ENCODE measurements around the gene SGPP2. TPM values are rescaled to one million over a fixed set of nuclear protein-coding genes. Genes with fewer than 3 reads are reported as not detected.

SGPP2 gene
- polyA plus RNA-seq, 3 donors, result not detected

DNA sequence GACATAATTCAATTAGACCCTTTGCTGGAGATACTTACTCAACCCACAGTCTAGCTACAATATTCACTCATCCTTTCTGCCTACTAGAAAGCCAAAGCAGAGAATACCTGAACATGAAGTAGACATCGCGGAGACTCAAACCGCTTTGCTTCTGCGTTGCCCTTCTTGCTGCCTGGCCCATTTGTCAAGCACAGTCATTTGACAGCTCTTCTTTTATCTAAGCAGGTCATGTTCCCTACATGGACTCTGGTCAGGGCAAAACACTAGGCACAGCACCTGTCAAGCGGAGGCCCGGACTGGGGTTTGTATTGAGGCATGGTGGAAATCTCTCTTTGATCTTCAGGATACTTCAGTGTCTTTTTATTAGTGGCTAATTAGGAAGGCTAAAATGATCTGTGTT, 141.9 kb downstream of the SGPP2 start:
- Histone ChIP-seq H3K36me3 (replicated peaks in 1 of 2; ENCODE audit: control insufficient read depth in 1 of 2, insufficient read depth in 2 of 2, low read length in 2 of 2) (peaks cover 11 to 45% of the 10 kb centered on the region in 2 donors), H3K79me2 (ENCODE audit: insufficient read depth, low read length) (no peaks in the 10 kb centered on the region), H3K4me2 (replicated peaks; ENCODE audit: extremely low read depth, low read length, poor library complexity, severe bottlenecking) (no peak overlapping the region), H3K27me3 (ENCODE audit: control insufficient read depth in 2 of 2, insufficient read depth in 2 of 2, low read length in 2 of 2) (no peaks in the 10 kb centered on the region), H3K4me3 (replicated peaks in 1 of 3; ENCODE audit: low read depth in 2 of 3, low read length in 3 of 3) (no peak overlapping the region), H2AFZ (ENCODE audit: insufficient read depth, low read depth, low read length, poor library complexity, severe bottlenecking) (no peak overlapping the region), H3K9me3 (replicated peaks in 1 of 2; ENCODE audit: control insufficient read depth in 1 of 2, insufficient read depth in 1 of 2, low read length in 2 of 2) (no peaks in the 10 kb centered on the region), H4K20me1 (ENCODE audit: insufficient read depth, low read length) (no peaks in the 10 kb centered on the region), H3K4me1 (ENCODE audit: control insufficient read depth in 1 of 2, insufficient read depth in 2 of 2, low read length in 2 of 2) (no peaks in the 10 kb centered on the region), H3K9ac (ENCODE audit: insufficient read depth, low read length, poor library complexity, severe bottlenecking) (no peak overlapping the region), H3K27ac (ENCODE audit: low read depth in 1 of 2, low read length in 2 of 2) (no peak overlapping the region)
- H3K36me3 Mint-ChIP-seq, result peaks cover 40 to 48% of the 10 kb centered on the region in 2 donors
- DNase-seq, result no peak
- TF ChIP-seq CTCF (IDR thresholded peaks at IDR 0.05), result no peak
- WGBS (ENCODE audit: insufficient coverage), result 100% methylated on average over 3 of the region's 6 CpGs
- H3K4me1 Mint-ChIP-seq, result peaks cover 2% of the 10 kb centered on the region
- intact Hi-C loops (cut with micrococcal nuclease), result loop anchor here in 1 of 2 donors (10.0 kb wide), 1 partner anchor 511 kb away; no protein-coding TSS in a partner anchor
- H3K4me3 Mint-ChIP-seq, result no peak overlapping the region
- no peak overlapping the region for H3K27ac Mint-ChIP-seq
- H3K9me3 Mint-ChIP-seq, result no peaks in the 10 kb centered on the region
- H3K27me3 Mint-ChIP-seq (ENCODE audit: low read depth in 3 of 3), result peaks cover 0 to 2% (median 0%) of the 10 kb centered on the region in 3 donors

DNA sequence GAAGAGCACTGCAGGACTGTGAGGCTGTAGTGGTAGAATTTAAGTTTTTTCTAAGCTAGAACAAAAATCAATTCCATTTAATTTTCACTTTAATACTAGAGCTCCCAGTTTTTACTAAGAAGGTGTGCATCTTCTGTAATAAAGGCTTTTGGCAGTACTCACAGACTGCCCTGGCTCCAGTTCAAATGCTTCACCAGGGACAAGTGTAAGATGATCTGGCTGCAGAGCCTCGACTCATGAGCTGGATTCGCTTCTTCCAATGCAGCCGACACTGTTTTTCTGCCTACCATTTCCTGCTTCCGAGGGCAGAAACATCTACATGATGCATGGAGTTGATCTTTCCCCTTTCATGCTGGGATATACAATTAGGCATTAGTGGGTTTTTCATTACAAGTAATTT, 144.5 kb downstream of the SGPP2 start:
- H2AFZ ChIP-seq (ENCODE audit: insufficient read depth, low read depth, low read length, poor library complexity, severe bottlenecking), result no peak overlapping the region
- H3K9ac ChIP-seq (ENCODE audit: insufficient read depth, low read length, poor library complexity, severe bottlenecking), result no peak overlapping the region
- H4K20me1 ChIP-seq (ENCODE audit: insufficient read depth, low read length), result no peaks in the 10 kb centered on the region
- peaks cover 21 to 67% of the 10 kb centered on the region in 2 donors for H3K36me3 ChIP-seq (replicated peaks in 1 of 2; ENCODE audit: control insufficient read depth in 1 of 2, insufficient read depth in 2 of 2, low read length in 2 of 2)
- no peaks in the 10 kb centered on the region for H3K4me1 ChIP-seq (ENCODE audit: control insufficient read depth in 1 of 2, insufficient read depth in 2 of 2, low read length in 2 of 2)
- no peak overlapping the region for H3K27ac Mint-ChIP-seq
- no peak for DNase-seq
- peaks cover 0 to 2% (median 0%) of the 10 kb centered on the region in 3 donors for H3K27me3 Mint-ChIP-seq (ENCODE audit: low read depth in 3 of 3)
- 98% methylated on average over 3 of the region's 4 CpGs for WGBS (ENCODE audit: insufficient coverage)
- H3K4me3 Mint-ChIP-seq, result no peak overlapping the region
- intact Hi-C loops (cut with micrococcal nuclease), result loop anchor here in 1 of 2 donors (10.0 kb wide), 1 partner anchor 514 kb away; no protein-coding TSS in a partner anchor
- H3K4me1 Mint-ChIP-seq, result peaks cover 3% of the 10 kb centered on the region
- no peak for TF ChIP-seq CTCF (IDR thresholded peaks at IDR 0.05)
- no peaks in the 10 kb centered on the region for H3K27me3 ChIP-seq (ENCODE audit: control insufficient read depth in 2 of 2, insufficient read depth in 2 of 2, low read length in 2 of 2)
- no peaks in the 10 kb centered on the region for H3K9me3 Mint-ChIP-seq
- no peaks in the 10 kb centered on the region for H3K79me2 ChIP-seq (ENCODE audit: insufficient read depth, low read length)
- H3K4me3 ChIP-seq (replicated peaks in 1 of 3; ENCODE audit: low read depth in 2 of 3, low read length in 3 of 3), result no peak overlapping the region
- H3K4me2 ChIP-seq (replicated peaks; ENCODE audit: extremely low read depth, low read length, poor library complexity, severe bottlenecking), result no peak overlapping the region
- H3K27ac ChIP-seq (ENCODE audit: low read depth in 1 of 2, low read length in 2 of 2), result no peak overlapping the region
- H3K36me3 Mint-ChIP-seq, result peaks cover 54 to 65% of the 10 kb centered on the region in 2 donors
- H3K9me3 ChIP-seq (replicated peaks in 1 of 2; ENCODE audit: control insufficient read depth in 1 of 2, insufficient read depth in 1 of 2, low read length in 2 of 2), result no peaks in the 10 kb centered on the region
